GM21529 (cell line): ENCODE measurements around the gene TMEM17.
A peak's percentile ranks its signal among the peaks of the same experiment; 100 is the strongest.

Experiments
- ATAC-seq: cut with Tn5 transposase; IDR thresholded peaks from one replicate; pipeline ENCODE4 v1.9.1; 2021; ENCODE audit not compliant: unreplicated experiment

The TMEM17 gene

GRCh38 chr2:62512384-62512783, 6.4 kb upstream of the TMEM17 start:
- no peak for ATAC-seq

GRCh38 chr2:62511636-62512035, 5.6 kb upstream of the TMEM17 start:
- ATAC-seq, result no peak

- ATAC-seq, result peak; percentile 28
These were observed 391 bp upstream of the TMEM17 start for GRCh38 chr2:62506421-62506750.

- ATAC-seq, result no peak
These were observed 766 bp downstream of the TMEM17 start for GRCh38 chr2:62505109-62505749.

GRCh38 chr2:62504657-62505056, 1.3 kb downstream of the TMEM17 start:
- no peak for ATAC-seq

GRCh38 chr2:62501794-62502500, 4.0 kb downstream of the TMEM17 start:
- ATAC-seq, result no peak

GRCh38 chr2:62501069-62501468, 4.9 kb downstream of the TMEM17 start:
- no peak for ATAC-seq

GRCh38 chr2:62499430-62500060, 6.5 kb downstream of the TMEM17 start:
- ATAC-seq, result no peak

GRCh38 chr2:62498739-62499138, 7.3 kb downstream of the TMEM17 start:
- ATAC-seq, result no peak

GRCh38 chr2:62495761-62496160, 10.2 kb downstream of the TMEM17 start:
- no peak for ATAC-seq

- ATAC-seq, result no peak
These were observed 13.9 kb downstream of the TMEM17 start for GRCh38 chr2:62492048-62492447.

GRCh38 chr2:62489702-62490101, 16.3 kb downstream of the TMEM17 start:
- no peak for ATAC-seq

GRCh38 chr2:62489162-62489561, 16.8 kb downstream of the TMEM17 start:
- no peak for ATAC-seq

GRCh38 chr2:62486439-62486765, 19.6 kb downstream of the TMEM17 start:
- ATAC-seq, result no peak

- no peak for ATAC-seq
These were observed 20.1 kb downstream of the TMEM17 start for GRCh38 chr2:62485761-62486438.

GRCh38 chr2:62482558-62483352, 23.2 kb downstream of the TMEM17 start:
- ATAC-seq, result no peak

- ATAC-seq, result no peak
These were observed 26.1 kb downstream of the TMEM17 start for GRCh38 chr2:62479917-62480316.

- no peak for ATAC-seq
These were observed 27.9 kb downstream of the TMEM17 start for GRCh38 chr2:62478093-62478580.

GRCh38 chr2:62477573-62477972, 28.4 kb downstream of the TMEM17 start:
- no peak for ATAC-seq

- peak; percentile 44 for ATAC-seq
These were observed 30.6 kb downstream of the TMEM17 start for GRCh38 chr2:62475172-62476011.
